Choroid plexus epithelial cell (primary cell): Measurements from ENCODE around the gene TIMMDC1.

Experiments
- DNase-seq: peaks from one replicate; pipeline ENCODE4 v3.0.0-alpha.2; 2010; ENCODE audit warnings: low read depth
- H3K4me3 ChIP-seq: 2 replicates; pipeline ENCODE4 v1.5.1; 2011; ENCODE audit warnings: low read depth, mild to moderate bottlenecking, control low read depth, low read length, moderate library complexity
- CTCF ChIP-seq: conservative IDR thresholded peaks from 2 replicates; pipeline ENCODE4 v1.5.1; 2011; ENCODE audit warnings: low read depth, mild to moderate bottlenecking, control low read depth, inconsistent platforms, low read length, moderate library complexity

TIMMDC1 gene

GRCh38 chr3:119571688-119572087, 73.3 kb downstream of the TIMMDC1 start:
- DNase-seq = no peak
- H3K4me3 ChIP-seq = no peak overlapping the region
- TF ChIP-seq CTCF = no peak
